NB4 (cell line): ENCODE data around the gene PRKAB1.

ENCODE experiments used
- MYC ChIP-seq: IDR thresholded peaks from 2 replicates; pipeline ENCODE4 v1.6.1; 2011; ENCODE audit warnings: low read depth, low read length
- POLR2A ChIP-seq: IDR thresholded peaks from 2 replicates; pipeline ENCODE4 v1.6.1; 2011; ENCODE audit warnings: mild to moderate bottlenecking; ENCODE audit not compliant: insufficient read length; ENCODE audit errors: extremely low read depth
- TF ChIP-seq, protein P1 (sequence below): IDR thresholded peaks from one replicate; pipeline ENCODE4 v1.5.1; 2012; ENCODE audit warnings: low read depth, low read length
- TF ChIP-seq, protein P2 (sequence below): IDR thresholded peaks from 2 replicates; pipeline ENCODE4 v1.6.1; 2011; ENCODE audit warnings: low read depth, low read length

- TF ChIP-seq, protein P1, sequence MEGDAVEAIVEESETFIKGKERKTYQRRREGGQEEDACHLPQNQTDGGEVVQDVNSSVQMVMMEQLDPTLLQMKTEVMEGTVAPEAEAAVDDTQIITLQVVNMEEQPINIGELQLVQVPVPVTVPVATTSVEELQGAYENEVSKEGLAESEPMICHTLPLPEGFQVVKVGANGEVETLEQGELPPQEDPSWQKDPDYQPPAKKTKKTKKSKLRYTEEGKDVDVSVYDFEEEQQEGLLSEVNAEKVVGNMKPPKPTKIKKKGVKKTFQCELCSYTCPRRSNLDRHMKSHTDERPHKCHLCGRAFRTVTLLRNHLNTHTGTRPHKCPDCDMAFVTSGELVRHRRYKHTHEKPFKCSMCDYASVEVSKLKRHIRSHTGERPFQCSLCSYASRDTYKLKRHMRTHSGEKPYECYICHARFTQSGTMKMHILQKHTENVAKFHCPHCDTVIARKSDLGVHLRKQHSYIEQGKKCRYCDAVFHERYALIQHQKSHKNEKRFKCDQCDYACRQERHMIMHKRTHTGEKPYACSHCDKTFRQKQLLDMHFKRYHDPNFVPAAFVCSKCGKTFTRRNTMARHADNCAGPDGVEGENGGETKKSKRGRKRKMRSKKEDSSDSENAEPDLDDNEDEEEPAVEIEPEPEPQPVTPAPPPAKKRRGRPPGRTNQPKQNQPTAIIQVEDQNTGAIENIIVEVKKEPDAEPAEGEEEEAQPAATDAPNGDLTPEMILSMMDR = no peak
- TF ChIP-seq POLR2A (no peak), MYC (no peak)
- TF ChIP-seq, protein P2, sequence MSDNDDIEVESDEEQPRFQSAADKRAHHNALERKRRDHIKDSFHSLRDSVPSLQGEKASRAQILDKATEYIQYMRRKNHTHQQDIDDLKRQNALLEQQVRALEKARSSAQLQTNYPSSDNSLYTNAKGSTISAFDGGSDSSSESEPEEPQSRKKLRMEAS = no peak
These were observed 29.0 kb downstream of the PRKAB1 start for GRCh38 chr12:119696943-119697342.
